Natural killer cell (primary cell): ENCODE data around the gene CCDC182. TPM values are rescaled to one million over a fixed set of nuclear protein-coding genes. Genes with fewer than 3 reads are reported as not detected.

Experiments used
- ATAC-seq, 3 donors: fragments of 150-1000 bp in 2 of 3; fragments of 200-7000 bp in 1 of 3; cut with Tn5 transposase; 1 replicate in 1 of 3; 2 replicates in 2 of 3; pipeline ENCODE4 v1.10.0; 2021; ENCODE audit warnings: mild to moderate bottlenecking in 2 of 3, moderate library complexity in 2 of 3
- DNase-seq, 2 donors: peaks; one replicate each; pipeline versions ENCODE4 v3.0.0 to v3.0.0-alpha.2; 2013 to 2021; ENCODE audit warnings: mixed read lengths in 1 of 2
- H3K27ac ChIP-seq: one replicate; pipeline ENCODE4 v1.5.1; 2013; ENCODE audit warnings: mild to moderate bottlenecking, low read length
- H3K27me3 ChIP-seq: one replicate; pipeline ENCODE4 v1.6.1; 2013; ENCODE audit warnings: low read length; ENCODE audit not compliant: control insufficient read depth, insufficient read depth
- H3K36me3 ChIP-seq: one replicate; pipeline ENCODE4 v1.6.1; 2013; ENCODE audit warnings: low read length; ENCODE audit not compliant: control insufficient read depth, insufficient read depth
- H3K4me1 ChIP-seq: one replicate; pipeline ENCODE4 v1.6.1; 2013; ENCODE audit warnings: low read length; ENCODE audit not compliant: control insufficient read depth, insufficient read depth
- H3K4me3 ChIP-seq: one replicate; pipeline ENCODE4 v1.5.1; 2013; ENCODE audit warnings: low read length
- H3K9me3 ChIP-seq: one replicate; pipeline ENCODE4 v1.6.1; 2013; ENCODE audit warnings: low read length; ENCODE audit not compliant: control insufficient read depth, insufficient read depth
- H3K27ac Mint-ChIP-seq, 2 donors: one replicate each; pipeline ENCODE4 v1.8.0; 2022; ENCODE audit warnings: mild to moderate bottlenecking in 2 of 2, mixed read lengths in 2 of 2, moderate library complexity in 1 of 2
- H3K27me3 Mint-ChIP-seq, 2 donors: one replicate each; pipeline ENCODE4 v1.8.0; 2022; ENCODE audit warnings: low read depth in 2 of 2, mixed read lengths in 2 of 2
- H3K36me3 Mint-ChIP-seq: one replicate; pipeline ENCODE4 v1.8.0; 2022; ENCODE audit warnings: mixed read lengths
- H3K4me1 Mint-ChIP-seq, 2 donors: one replicate each; pipeline ENCODE4 v1.8.0; 2022; ENCODE audit warnings: mixed read lengths in 2 of 2
- H3K4me3 Mint-ChIP-seq: one replicate; pipeline ENCODE4 v1.8.0; 2022; ENCODE audit warnings: mild to moderate bottlenecking, moderate library complexity, mixed read lengths
- H3K9me3 Mint-ChIP-seq, 2 donors: one replicate each; pipeline ENCODE4 v1.8.0; 2022; ENCODE audit warnings: mixed read lengths in 2 of 2
- CTCF ChIP-seq: fragments of 200-600 bp; IDR thresholded peaks from one replicate; pipeline ENCODE4 v1.8.0; 2022; ENCODE audit warnings: antibody characterized with exemption
- WGBS: methylation state at CpG from one replicate; pipeline ENCODE4 v1.1.7; 2013; ENCODE audit warnings: missing lambda C conversion rate; ENCODE audit not compliant: insufficient coverage; 5-methylcytosine and 5-hydroxymethylcytosine counted together
- intact Hi-C: fragments of 100-400 bp; cut with micrococcal nuclease; formaldehyde crosslinking; loops from one replicate; pipeline ENCODE4 v1.14.2; 2022
- total RNA-seq, 4 donors: library from RNA; stranded (reverse); fragments of 120-200 nt in 1 of 4; gene quantifications; one replicate each; pipeline versions ENCODE4 v1.2.3 to v1.2.4, GENCODE V29; 2013 to 2022

Gene CCDC182
- total RNA-seq, 3 donors from 2014 or later (not counting 1 experiment from before 2014, with no cell fraction given), result not detected

GRCh38 chr17:57707892-57708291, 37.2 kb downstream of the CCDC182 start:
- DNase-seq (no peak), ATAC-seq (no peak)
- no peak for TF ChIP-seq CTCF
- Histone ChIP-seq H3K9me3 (no peaks in the 10 kb centered on the region), H3K27ac (no peak overlapping the region), H3K4me3 (no peak overlapping the region), H3K27me3 (no peaks in the 10 kb centered on the region), H3K4me1 (no peaks in the 10 kb centered on the region), H3K36me3 (no peaks in the 10 kb centered on the region)
- WGBS, result 90% methylated on average over 6 of the region's 6 CpGs
- no peaks in the 10 kb centered on the region for H3K9me3 Mint-ChIP-seq
- H3K27ac Mint-ChIP-seq, result no peak overlapping the region
- no peaks in the 10 kb centered on the region for H3K4me1 Mint-ChIP-seq
- peaks cover 18 to 28% of the 10 kb centered on the region in 2 donors for H3K27me3 Mint-ChIP-seq
- no peak overlapping the region for H3K4me3 Mint-ChIP-seq
- intact Hi-C loops, result no loop called here
- H3K36me3 Mint-ChIP-seq, result no peaks in the 10 kb centered on the region

- Histone ChIP-seq H3K36me3 (no peaks in the 10 kb centered on the region), H3K27ac (no peak overlapping the region), H3K27me3 (no peaks in the 10 kb centered on the region), H3K9me3 (no peaks in the 10 kb centered on the region), H3K4me3 (no peak overlapping the region), H3K4me1 (no peaks in the 10 kb centered on the region)
- intact Hi-C loops, result no loop called here
- DNase-seq, result no peak
- WGBS, result 92% methylated on average over 9 of the region's 9 CpGs
- ATAC-seq, result no peak
- Mint-ChIP-seq H3K9me3 (no peaks in the 10 kb centered on the region), H3K27me3 (peaks cover 17 to 22% of the 10 kb centered on the region in 2 donors), H3K36me3 (no peaks in the 10 kb centered on the region), H3K27ac (no peak overlapping the region), H3K4me1 (no peaks in the 10 kb centered on the region), H3K4me3 (no peak overlapping the region)
- no peak for TF ChIP-seq CTCF
Observed at GRCh38 chr17:57706761-57707160, 38.3 kb downstream of the CCDC182 start.

- Mint-ChIP-seq H3K4me1 (no peaks in the 10 kb centered on the region), H3K27ac (no peak overlapping the region), H3K9me3 (no peaks in the 10 kb centered on the region), H3K36me3 (no peaks in the 10 kb centered on the region), H3K27me3 (peaks cover 11 to 16% of the 10 kb centered on the region in 2 donors), H3K4me3 (no peak overlapping the region)
- 67% methylated on average over 11 of the region's 12 CpGs for WGBS
- Histone ChIP-seq H3K27me3 (no peaks in the 10 kb centered on the region), H3K36me3 (no peaks in the 10 kb centered on the region), H3K4me1 (no peaks in the 10 kb centered on the region), H3K27ac (no peak overlapping the region), H3K9me3 (no peaks in the 10 kb centered on the region), H3K4me3 (no peak overlapping the region)
- no peak for DNase-seq
- intact Hi-C loops, result no loop called here
- no peak for TF ChIP-seq CTCF
- no peak for ATAC-seq
Observed at GRCh38 chr17:57705921-57706695, 39.0 kb downstream of the CCDC182 start.

- Mint-ChIP-seq H3K9me3 (no peaks in the 10 kb centered on the region), H3K27me3 (peaks cover 1 to 4% of the 10 kb centered on the region in 2 donors), H3K36me3 (no peaks in the 10 kb centered on the region), H3K4me3 (no peak overlapping the region), H3K4me1 (peaks cover 0 to 2% of the 10 kb centered on the region in 2 donors), H3K27ac (no peak overlapping the region)
- Histone ChIP-seq H3K27me3 (no peaks in the 10 kb centered on the region), H3K4me3 (no peak overlapping the region), H3K9me3 (no peaks in the 10 kb centered on the region), H3K4me1 (no peaks in the 10 kb centered on the region), H3K36me3 (no peaks in the 10 kb centered on the region), H3K27ac (no peak overlapping the region)
- ATAC-seq (no peak), DNase-seq (no peak)
- intact Hi-C loops, result no loop called here
- 97% methylated on average over 1 of the region's 1 CpG for WGBS
- no peak for TF ChIP-seq CTCF
Observed at GRCh38 chr17:57704448-57704847, 40.7 kb downstream of the CCDC182 start.
